Measurements from ENCODE around the gene TRIM59. TPM values are rescaled to one million over a fixed set of nuclear protein-coding genes. Genes with fewer than 3 reads are reported as not detected.

Gene TRIM59
- total and polyA plus RNA-seq, 4 donors: 1.1 to 12.5 (median 3.1) TPM

DNA sequence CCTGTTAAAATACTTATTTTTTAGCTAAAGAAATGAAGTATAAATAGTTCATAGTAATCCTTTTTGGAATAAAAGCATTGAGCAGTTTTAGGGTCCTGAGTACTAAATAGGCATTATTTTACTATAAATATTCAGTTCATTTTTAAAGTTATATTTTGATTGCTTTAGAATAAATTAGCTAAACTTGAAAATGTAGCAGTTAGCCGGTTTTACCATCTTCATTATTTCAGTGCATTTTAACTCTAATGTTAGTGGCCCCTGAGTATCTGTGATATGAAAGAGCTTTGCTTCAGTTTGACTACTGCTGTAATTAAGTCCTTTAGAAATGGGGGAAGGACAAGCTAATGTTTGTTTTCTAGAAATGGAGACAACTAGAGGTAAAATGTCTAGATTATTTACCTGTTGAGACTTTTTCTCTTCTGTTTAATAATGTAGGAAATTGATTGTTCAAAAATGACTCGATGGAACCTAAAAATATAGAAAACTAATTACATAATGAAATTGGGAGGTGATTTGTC lies 46.5 kb downstream of the TRIM59 start:
- Histone ChIP-seq H3K9me3 (ENCODE audit: control insufficient read depth in 4 of 4, insufficient read depth in 3 of 4, low read length in 3 of 4) (no peaks in the 10 kb centered on the region), H3K27ac (ENCODE audit: low read depth in 1 of 2, low read length in 1 of 2) (no peak overlapping the region), H3K36me3 (ENCODE audit: control insufficient read depth in 4 of 4, insufficient read depth in 4 of 4, low read length in 4 of 4) (peaks cover 0 to 5% (median 0%) of the 10 kb centered on the region in 4 donors), H3K4me3 (no peak overlapping the region), H3K27me3 (ENCODE audit: control insufficient read depth in 3 of 3, insufficient read depth in 3 of 3, low read length in 2 of 3) (no peaks in the 10 kb centered on the region), H3K9ac (ENCODE audit: insufficient read depth in 1 of 2, low read length in 2 of 2) (peak overlapping the region; percentile 68 to 93), H3K4me1 (ENCODE audit: control insufficient read depth in 5 of 5, insufficient read depth in 5 of 5, low read length in 5 of 5) (peaks cover 0 to 26% (median 3%) of the 10 kb centered on the region in 5 donors)
- WGBS, 2 donors: 35 to 54% methylated on average over 2 of the region's 2 CpGs
- DNase-seq (peak in 2 of 3 donors; percentile 67 to 69), ATAC-seq (ENCODE audit: insufficient read depth, low FRiP score) (no peak)
- TF ChIP-seq, protein P1, sequence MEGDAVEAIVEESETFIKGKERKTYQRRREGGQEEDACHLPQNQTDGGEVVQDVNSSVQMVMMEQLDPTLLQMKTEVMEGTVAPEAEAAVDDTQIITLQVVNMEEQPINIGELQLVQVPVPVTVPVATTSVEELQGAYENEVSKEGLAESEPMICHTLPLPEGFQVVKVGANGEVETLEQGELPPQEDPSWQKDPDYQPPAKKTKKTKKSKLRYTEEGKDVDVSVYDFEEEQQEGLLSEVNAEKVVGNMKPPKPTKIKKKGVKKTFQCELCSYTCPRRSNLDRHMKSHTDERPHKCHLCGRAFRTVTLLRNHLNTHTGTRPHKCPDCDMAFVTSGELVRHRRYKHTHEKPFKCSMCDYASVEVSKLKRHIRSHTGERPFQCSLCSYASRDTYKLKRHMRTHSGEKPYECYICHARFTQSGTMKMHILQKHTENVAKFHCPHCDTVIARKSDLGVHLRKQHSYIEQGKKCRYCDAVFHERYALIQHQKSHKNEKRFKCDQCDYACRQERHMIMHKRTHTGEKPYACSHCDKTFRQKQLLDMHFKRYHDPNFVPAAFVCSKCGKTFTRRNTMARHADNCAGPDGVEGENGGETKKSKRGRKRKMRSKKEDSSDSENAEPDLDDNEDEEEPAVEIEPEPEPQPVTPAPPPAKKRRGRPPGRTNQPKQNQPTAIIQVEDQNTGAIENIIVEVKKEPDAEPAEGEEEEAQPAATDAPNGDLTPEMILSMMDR (IDR thresholded peaks at IDR 0.05; ENCODE audit: control extremely low read depth, extremely low read depth): no peak

GRCh38 chr3:160402221-160403027 lies 47.2 kb downstream of the TRIM59 start:
- Histone ChIP-seq H3K4me3 (no peak overlapping the region), H3K9me3 (ENCODE audit: control insufficient read depth in 4 of 4, insufficient read depth in 3 of 4, low read length in 3 of 4) (no peaks in the 10 kb centered on the region), H3K36me3 (ENCODE audit: control insufficient read depth in 4 of 4, insufficient read depth in 4 of 4, low read length in 4 of 4) (peaks cover 0 to 5% (median 0%) of the 10 kb centered on the region in 4 donors), H3K27ac (ENCODE audit: low read depth in 1 of 2, low read length in 1 of 2) (peak overlapping the region in 1 of 2 donors; percentile 16), H3K27me3 (ENCODE audit: control insufficient read depth in 3 of 3, insufficient read depth in 3 of 3, low read length in 2 of 3) (no peaks in the 10 kb centered on the region), H3K9ac (ENCODE audit: insufficient read depth in 1 of 2, low read length in 2 of 2) (peak overlapping the region; percentile 68 to 93), H3K4me1 (ENCODE audit: control insufficient read depth in 5 of 5, insufficient read depth in 5 of 5, low read length in 5 of 5) (peaks cover 0 to 29% (median 3%) of the 10 kb centered on the region in 5 donors)
- WGBS, 2 donors: 33 to 41% methylated on average over 11 of the region's 11 CpGs
- DNase-seq (peak in 2 of 3 donors; percentile 45 to 67), ATAC-seq (ENCODE audit: insufficient read depth, low FRiP score) (no peak)
- TF ChIP-seq, protein P1 (IDR thresholded peaks at IDR 0.05; ENCODE audit: control extremely low read depth, extremely low read depth): no peak

GRCh38 chr3:160401291-160402095 lies 48.1 kb downstream of the TRIM59 start:
- Histone ChIP-seq H3K9ac (ENCODE audit: insufficient read depth in 1 of 2, low read length in 2 of 2) (peak overlapping the region; percentile 93 to 97), H3K36me3 (ENCODE audit: control insufficient read depth in 4 of 4, insufficient read depth in 4 of 4, low read length in 4 of 4) (peaks cover 0 to 5% (median 0%) of the 10 kb centered on the region in 4 donors), H3K27ac (ENCODE audit: low read depth in 1 of 2, low read length in 1 of 2) (no peak overlapping the region), H3K9me3 (ENCODE audit: control insufficient read depth in 4 of 4, insufficient read depth in 3 of 4, low read length in 3 of 4) (no peaks in the 10 kb centered on the region), H3K4me1 (ENCODE audit: control insufficient read depth in 5 of 5, insufficient read depth in 5 of 5, low read length in 5 of 5) (peaks cover 0 to 29% (median 3%) of the 10 kb centered on the region in 5 donors), H3K27me3 (ENCODE audit: control insufficient read depth in 3 of 3, insufficient read depth in 3 of 3, low read length in 2 of 3) (no peaks in the 10 kb centered on the region), H3K4me3 (peak overlapping the region; percentile 80)
- ATAC-seq (ENCODE audit: insufficient read depth, low FRiP score): no peak
- 4 to 10% methylated on average over 16 of the region's 16 CpGs for WGBS, 2 donors
- TF ChIP-seq, protein P1 (IDR thresholded peaks at IDR 0.05; ENCODE audit: control extremely low read depth, extremely low read depth): no peak
- DNase-seq: peak; percentile 69 to 86 (median 86)

Measured in lung (tissue), 12 donors.